T-cell (primary cell): ENCODE data around the gene HOXB1. TPM values are rescaled to one million over a fixed set of nuclear protein-coding genes. Genes with fewer than 3 reads are reported as not detected.
"Not testable (repeated sequence)": the region's sequence is repeated elsewhere in the genome, so short reads cannot be mapped to it uniquely, and the experiment has no call there.

ENCODE experiments used
- ATAC-seq, 4 experiments: fragments of 200-7000 bp in 3 of 4; fragments of 150-1000 bp in 1 of 4; cut with Tn5 transposase; replicated peaks in 1 of 4; 1 replicate in 3 of 4; 2 replicates in 1 of 4; pipeline ENCODE4 v1.10.0; 2021; ENCODE audit warnings: moderate library complexity in 3 of 4, mild to moderate bottlenecking in 2 of 4, moderate number of reproducible peaks in 1 of 4
- CTCF ChIA-PET, 2 donors: fragments of 300-600 bp; sonication (Branson Sonifier 250); formaldehyde crosslinking; loops; one replicate each; lab custom pipeline; 2022; ENCODE audit warnings: antibody characterized with exemption in 2 of 2; lab: Charles Lee
- POLR2A ChIA-PET, 2 donors: fragments of 300-600 bp; sonication (Branson Sonifier 250); formaldehyde crosslinking; loops; one replicate each; lab custom pipeline; 2022; ENCODE audit warnings: antibody characterized with exemption in 2 of 2; lab: Charles Lee
- DNase-seq, 35 experiments: peaks; one replicate each; pipeline versions ENCODE4 v3.0.0 to v3.0.0-alpha.2; 2013 to 2023
- H3K27ac ChIP-seq: one replicate; pipeline ENCODE4 v1.5.1; 2013; ENCODE audit warnings: low read length
- H3K27me3 ChIP-seq, 2 experiments: replicated peaks in 1 of 2; 1 replicate in 1 of 2; 2 replicates in 1 of 2; pipeline versions ENCODE4 v1.6.1 to v1.7.0; 2013; ENCODE audit warnings: low read length in 1 of 2, mixed read lengths in 1 of 2; ENCODE audit not compliant: control insufficient read depth in 2 of 2, insufficient read depth in 2 of 2; ENCODE audit errors: extremely low read depth in 1 of 2
- H3K36me3 ChIP-seq, 2 donors: 1 replicate in 1 of 2; 2 replicates in 1 of 2; pipeline versions ENCODE4 v1.6.1 to v1.7.0; 2013; ENCODE audit warnings: low read length in 1 of 2; ENCODE audit not compliant: control insufficient read depth in 2 of 2, insufficient read depth in 1 of 2; ENCODE audit errors: extremely low read depth in 1 of 2
- H3K4me1 ChIP-seq, 2 experiments: 1 replicate in 1 of 2; 2 replicates in 1 of 2; pipeline versions ENCODE4 v1.6.1 to v1.7.0; 2013; ENCODE audit warnings: low read length in 2 of 2, mixed read lengths in 1 of 2; ENCODE audit not compliant: insufficient read depth in 2 of 2, control insufficient read depth in 1 of 2; ENCODE audit errors: extremely low read depth in 1 of 2
- H3K4me3 ChIP-seq, 2 donors: 1 replicate in 1 of 2; 2 replicates in 1 of 2; pipeline versions ENCODE4 v1.5.1 to v1.7.0; 2013; ENCODE audit warnings: mild to moderate bottlenecking in 2 of 2, low read length in 1 of 2, moderate library complexity in 1 of 2; ENCODE audit not compliant: control insufficient read depth in 1 of 2; ENCODE audit errors: extremely low read depth in 1 of 2
- H3K9me3 ChIP-seq: 2 replicates; pipeline ENCODE4 v1.7.0; 2013
- H3K27ac Mint-ChIP-seq, 2 donors: one replicate each; pipeline ENCODE4 v1.8.0; 2020 to 2021; ENCODE audit warnings: mild to moderate bottlenecking in 2 of 2, mixed read lengths in 2 of 2
- H3K27me3 Mint-ChIP-seq, 2 donors: one replicate each; pipeline ENCODE4 v1.8.0; 2021 to 2022; ENCODE audit warnings: mixed read lengths in 2 of 2
- H3K36me3 Mint-ChIP-seq: one replicate; pipeline ENCODE4 v1.8.0; 2021; ENCODE audit warnings: mixed read lengths
- H3K4me1 Mint-ChIP-seq, 3 donors: one replicate each; pipeline ENCODE4 v1.8.0; 2020 to 2022; ENCODE audit warnings: mixed read lengths in 3 of 3, mild to moderate bottlenecking in 1 of 3
- H3K4me3 Mint-ChIP-seq, 3 donors: one replicate each; pipeline ENCODE4 v1.8.0; 2020 to 2022; ENCODE audit warnings: mild to moderate bottlenecking in 3 of 3, mixed read lengths in 3 of 3, moderate library complexity in 3 of 3
- H3K9me3 Mint-ChIP-seq, 3 donors: one replicate each; pipeline ENCODE4 v1.8.0; 2020 to 2022; ENCODE audit warnings: mixed read lengths in 3 of 3
- WGBS: methylation state at CpG from one replicate; pipeline ENCODE4 v1.1.5; 2013; ENCODE audit warnings: missing lambda C conversion rate; ENCODE audit not compliant: insufficient coverage; 5-methylcytosine and 5-hydroxymethylcytosine counted together
- total RNA-seq, 35 experiments: library from RNA in 6 of 35; stranded (reverse) in 6 of 35; fragments of 120-200 nt in 1 of 35; gene quantifications; one replicate each; pipeline versions ENCODE4 v1.2.1 to v1.2.4 and lab custom pipeline; 2013 to 2026

The HOXB1 gene
- total RNA-seq, 5 donors from 2014 or later (not counting 1 experiment from before 2014, with no cell fraction given) = not detected

- Histone ChIP-seq H3K4me3 (no peak overlapping the region), H3K9me3 (no peaks in the 10 kb centered on the region), H3K27me3 (peaks cover 0 to 12% of the 10 kb centered on the region in 2 experiments), H3K27ac (no peak overlapping the region), H3K4me1 (peaks cover 0 to 18% of the 10 kb centered on the region in 2 experiments), H3K36me3 (no peaks in the 10 kb centered on the region)
- Mint-ChIP-seq H3K36me3 (no peaks in the 10 kb centered on the region), H3K4me1 (peaks cover 18 to 57% (median 43%) of the 10 kb centered on the region in 3 donors), H3K27ac (no peak overlapping the region), H3K4me3 (no peak overlapping the region), H3K9me3 (no peaks in the 10 kb centered on the region), H3K27me3 (peaks cover 4 to 24% of the 10 kb centered on the region in 2 donors)
- ATAC-seq (no peak), DNase-seq (no peak)
- CTCF ChIA-PET = interaction anchor here in 1 of 2 donors (0.6 kb wide), 1 partner anchor 185 kb away, joined by 6 read pairs; no protein-coding TSS in a partner anchor
- POLR2A ChIA-PET = interaction anchor here in 1 of 2 donors (0.6 to 1.2 kb wide), 2 partner anchors 9 to 150 kb away, joined by 3 read pairs; no protein-coding TSS in a partner anchor
- WGBS = no CpG with 5 or more reads among the region's 2 CpGs
These were observed 20.4 kb downstream of the HOXB1 start for GRCh38 chr17:48510381-48510760.

GRCh38 chr17:48509708-48510107 is 21.1 kb downstream of the HOXB1 start:
- Mint-ChIP-seq H3K27me3 (peaks cover 4 to 22% of the 10 kb centered on the region in 2 donors), H3K4me1 (peaks cover 18 to 63% (median 46%) of the 10 kb centered on the region in 3 donors)
- H3K4me3 Mint-ChIP-seq, DNase-seq, ATAC-seq, H3K36me3 ChIP-seq, POLR2A ChIA-PET, H3K9me3 Mint-ChIP-seq, H3K27ac Mint-ChIP-seq, H3K4me3 ChIP-seq, H3K27ac ChIP-seq, H3K36me3 Mint-ChIP-seq, H3K9me3 ChIP-seq: not testable (repeated sequence)
- WGBS = 90% methylated on average over 2 of the region's 7 CpGs
- Histone ChIP-seq H3K4me1 (peaks cover 0 to 18% of the 10 kb centered on the region in 2 experiments), H3K27me3 (peaks cover 0 to 11% of the 10 kb centered on the region in 2 experiments)
- CTCF ChIA-PET = interaction anchor here in 1 of 2 donors (0.6 kb wide), 1 partner anchor 186 kb away, joined by 6 read pairs; no protein-coding TSS in a partner anchor

- Mint-ChIP-seq H3K4me3 (no peak overlapping the region), H3K9me3 (no peaks in the 10 kb centered on the region), H3K27ac (peak overlapping the region in 1 of 2 donors; percentile 76), H3K4me1 (peaks cover 6 to 35% (median 20%) of the 10 kb centered on the region in 3 donors), H3K36me3 (no peaks in the 10 kb centered on the region), H3K27me3 (peaks cover 0 to 14% of the 10 kb centered on the region in 2 donors)
- Histone ChIP-seq H3K27me3 (peaks cover 0 to 5% of the 10 kb centered on the region in 2 experiments), H3K9me3 (no peaks in the 10 kb centered on the region), H3K4me3 (no peak overlapping the region), H3K36me3 (no peaks in the 10 kb centered on the region), H3K4me1 (peaks cover 0 to 9% of the 10 kb centered on the region in 2 experiments), H3K27ac (peak overlapping the region; percentile 27)
- CTCF ChIA-PET = interaction anchor here in 1 of 2 donors (0.8 kb wide), 1 partner anchor 14 kb away, joined by 3 read pairs; no protein-coding TSS in a partner anchor
- 92% methylated on average over 4 of the region's 5 CpGs for WGBS
- ATAC-seq (no peak), DNase-seq (no peak)
- POLR2A ChIA-PET = interaction anchor here (0.6 to 0.8 kb wide), 4 partner anchors 16 to 135 kb away, joined by 3 read pairs; no protein-coding TSS in a partner anchor
These were observed 24.6 kb downstream of the HOXB1 start for GRCh38 chr17:48506246-48506645.

- H3K4me1 ChIP-seq = peaks cover 0 to 8% of the 10 kb centered on the region in 2 experiments
- no peak overlapping the region for H3K4me3 ChIP-seq
- no peaks in the 10 kb centered on the region for H3K9me3 ChIP-seq
- no CpG with 5 or more reads among the region's 1 CpG for WGBS
- Mint-ChIP-seq H3K4me1 (peaks cover 3 to 31% (median 17%) of the 10 kb centered on the region in 3 donors), H3K4me3 (no peak overlapping the region), H3K27ac (peak overlapping the region in 1 of 2 donors; percentile 76), H3K36me3 (no peaks in the 10 kb centered on the region), H3K9me3 (no peaks in the 10 kb centered on the region), H3K27me3 (peaks cover 0 to 14% of the 10 kb centered on the region in 2 donors)
- H3K27me3 ChIP-seq = peaks cover 0 to 8% of the 10 kb centered on the region in 2 experiments
- no peaks in the 10 kb centered on the region for H3K36me3 ChIP-seq
- ChIA-PET POLR2A (interaction anchor here (0.6 to 0.8 kb wide), 4 partner anchors 17 to 134 kb away, joined by 3 read pairs; no protein-coding TSS in a partner anchor), CTCF (interaction anchor here in 1 of 2 donors (0.8 to 1.1 kb wide), 2 partner anchors 13 to 87 kb away, joined by 3 to 4 read pairs; partner anchors contain the start of gene HOXB5)
- peak overlapping the region; percentile 75 for H3K27ac ChIP-seq
- DNase-seq (peak in 20 of 35 experiments; percentile 10 to 71 (median 27)), ATAC-seq (peak; percentile 81 to 93 (median 92))
These were observed 25.0 kb downstream of the HOXB1 start for GRCh38 chr17:48505788-48506187.

GRCh38 chr17:48504953-48505352 is 25.9 kb downstream of the HOXB1 start:
- Mint-ChIP-seq H3K4me1 (peaks cover 0 to 24% (median 11%) of the 10 kb centered on the region in 3 donors), H3K36me3 (no peaks in the 10 kb centered on the region), H3K27me3 (peaks cover 0 to 14% of the 10 kb centered on the region in 2 donors), H3K4me3 (no peak overlapping the region), H3K27ac (peak overlapping the region in 1 of 2 donors; percentile 55), H3K9me3 (no peaks in the 10 kb centered on the region)
- H3K4me3 ChIP-seq = no peak overlapping the region
- no CpG with 5 or more reads among the region's 2 CpGs for WGBS
- no peaks in the 10 kb centered on the region for H3K36me3 ChIP-seq
- CTCF ChIA-PET = interaction anchor here in 1 of 2 donors (1.1 kb wide), 1 partner anchor 88 kb away, joined by 4 read pairs; the partner anchor contains the start of gene HOXB5
- DNase-seq (no peak), ATAC-seq (no peak)
- H3K27me3 ChIP-seq = peaks cover 0 to 9% of the 10 kb centered on the region in 2 experiments
- POLR2A ChIA-PET = no interaction called here
- H3K9me3 ChIP-seq = no peaks in the 10 kb centered on the region
- H3K27ac ChIP-seq = peak overlapping the region; percentile 75
- H3K4me1 ChIP-seq = peaks cover 0 to 8% of the 10 kb centered on the region in 2 experiments

GRCh38 chr17:48503747-48504146 is 27.1 kb downstream of the HOXB1 start:
- ATAC-seq (no peak), DNase-seq (no peak)
- Mint-ChIP-seq H3K9me3 (no peaks in the 10 kb centered on the region), H3K4me1 (peaks cover 0 to 23% (median 11%) of the 10 kb centered on the region in 3 donors), H3K27ac (no peak overlapping the region), H3K36me3 (no peaks in the 10 kb centered on the region), H3K4me3 (no peak overlapping the region), H3K27me3 (peaks cover 0 to 13% of the 10 kb centered on the region in 2 donors)
- H3K4me1 ChIP-seq = peaks cover 0 to 8% of the 10 kb centered on the region in 2 experiments
- H3K27me3 ChIP-seq = peaks cover 0 to 9% of the 10 kb centered on the region in 2 experiments
- ChIA-PET CTCF (no interaction called here), POLR2A (interaction anchor here (0.6 to 0.9 kb wide), 2 partner anchors 19 to 31 kb away, joined by 3 read pairs; no protein-coding TSS in a partner anchor)
- H3K9me3 ChIP-seq = no peaks in the 10 kb centered on the region
- no peaks in the 10 kb centered on the region for H3K36me3 ChIP-seq
- H3K27ac ChIP-seq = no peak overlapping the region
- WGBS = 96% methylated on average over 4 of the region's 5 CpGs
- no peak overlapping the region for H3K4me3 ChIP-seq
